ENCODE measurements around the gene HNRNPK.

- TF ChIP-seq EZH2 (IDR thresholded peaks at IDR 0.05; ENCODE audit: low read length, missing control alignments): no peak
- TF ChIP-seq, protein P1, sequence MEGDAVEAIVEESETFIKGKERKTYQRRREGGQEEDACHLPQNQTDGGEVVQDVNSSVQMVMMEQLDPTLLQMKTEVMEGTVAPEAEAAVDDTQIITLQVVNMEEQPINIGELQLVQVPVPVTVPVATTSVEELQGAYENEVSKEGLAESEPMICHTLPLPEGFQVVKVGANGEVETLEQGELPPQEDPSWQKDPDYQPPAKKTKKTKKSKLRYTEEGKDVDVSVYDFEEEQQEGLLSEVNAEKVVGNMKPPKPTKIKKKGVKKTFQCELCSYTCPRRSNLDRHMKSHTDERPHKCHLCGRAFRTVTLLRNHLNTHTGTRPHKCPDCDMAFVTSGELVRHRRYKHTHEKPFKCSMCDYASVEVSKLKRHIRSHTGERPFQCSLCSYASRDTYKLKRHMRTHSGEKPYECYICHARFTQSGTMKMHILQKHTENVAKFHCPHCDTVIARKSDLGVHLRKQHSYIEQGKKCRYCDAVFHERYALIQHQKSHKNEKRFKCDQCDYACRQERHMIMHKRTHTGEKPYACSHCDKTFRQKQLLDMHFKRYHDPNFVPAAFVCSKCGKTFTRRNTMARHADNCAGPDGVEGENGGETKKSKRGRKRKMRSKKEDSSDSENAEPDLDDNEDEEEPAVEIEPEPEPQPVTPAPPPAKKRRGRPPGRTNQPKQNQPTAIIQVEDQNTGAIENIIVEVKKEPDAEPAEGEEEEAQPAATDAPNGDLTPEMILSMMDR (conservative IDR thresholded peaks at IDR 0.05 in 1 of 2, IDR thresholded peaks at IDR 0.05 in 1 of 2; ENCODE audit: low read depth in 1 of 2, low read length in 2 of 2): no peak
Observed at GRCh38 chr9:83934569-83935275, 45.3 kb downstream of the HNRNPK start.
